Tibial nerve (tissue), 4 donors: ENCODE results near the gene LRRC49. TPM values are rescaled to one million over a fixed set of nuclear protein-coding genes. Genes with fewer than 3 reads are reported as not detected.

ENCODE experiments used
- DNase-seq, 2 donors: peaks; one replicate each; pipeline ENCODE4 v3.0.0-alpha.2; 2019; ENCODE audit warnings: low spot score in 2 of 2
- H3K27ac ChIP-seq, 4 donors: fragments of 200-600 bp; sonication (generic) in 3 of 4; one replicate each; pipeline ENCODE4 v1.5.1; 2017 to 2019; ENCODE audit warnings: mild to moderate bottlenecking in 1 of 4
- H3K27me3 ChIP-seq, 2 donors: fragments of 200-600 bp; sonication (generic) in 1 of 2; one replicate each; pipeline versions ENCODE4 v1.5.1 to v1.6.0; 2017 to 2019
- H3K36me3 ChIP-seq, 3 donors: fragments of 200-600 bp; sonication (generic); one replicate each; pipeline ENCODE4 v1.5.1; 2018 to 2019
- H3K4me1 ChIP-seq, 4 donors: fragments of 200-600 bp; sonication (generic) in 3 of 4; one replicate each; pipeline ENCODE4 v1.5.1; 2017 to 2019
- H3K4me3 ChIP-seq, 4 donors: fragments of 200-600 bp; sonication (generic) in 3 of 4; one replicate each; pipeline ENCODE4 v1.5.1; 2017 to 2019; ENCODE audit warnings: mild to moderate bottlenecking in 1 of 4, moderate library complexity in 1 of 4
- H3K9me3 ChIP-seq, 4 donors: fragments of 200-600 bp; sonication (generic) in 3 of 4; one replicate each; pipeline ENCODE4 v1.5.1; 2017 to 2019
- CTCF ChIP-seq, 5 experiments: fragments of 200-600 bp in 3 of 5; fragments of 450-650 bp in 2 of 5; sonication (generic) in 3 of 5; IDR thresholded peaks; one replicate each; pipeline ENCODE4 v1.5.1; 2016 to 2019; ENCODE audit warnings: antibody characterized with exemption in 5 of 5, mild to moderate bottlenecking in 3 of 5, moderate library complexity in 2 of 5
- EP300 ChIP-seq, 2 donors: sonication (generic); formaldehyde crosslinking; IDR thresholded peaks; one replicate each; pipeline ENCODE4 v1.6.1; 2017; ENCODE audit warnings: antibody characterized with exemption in 2 of 2, mild to moderate bottlenecking in 1 of 2
- POLR2A ChIP-seq, 2 donors: fragments of 450-650 bp; IDR thresholded peaks; one replicate each; pipeline ENCODE4 v1.6.1; 2017; ENCODE audit warnings: antibody characterized with exemption in 2 of 2, mild to moderate bottlenecking in 2 of 2, moderate library complexity in 2 of 2
- WGBS, 2 donors: methylation state at CpG; one replicate each; pipeline ENCODE4 v1.1.5; 2018; 5-methylcytosine and 5-hydroxymethylcytosine counted together
- total RNA-seq, 4 donors: library from RNA; depleted of rRNA; stranded (reverse); fragments of >200 nt; gene quantifications; one replicate each; pipeline ENCODE4 v1.1.0, GENCODE V29; 2016

The LRRC49 gene
- total RNA-seq, 4 donors from 2014 or later, result 8.8 to 11.1 (median 9.5) TPM

GRCh38 chr15:70956201-70956995, 63.8 kb downstream of the LRRC49 start:
- H3K4me1 ChIP-seq, result no peaks in the 10 kb centered on the region
- H3K27me3 ChIP-seq, result no peaks in the 10 kb centered on the region
- H3K9me3 ChIP-seq, result peaks cover 0 to 5% (median 0%) of the 10 kb centered on the region in 4 donors
- H3K36me3 ChIP-seq, result peaks cover 0 to under 1% (median 0%) of the 10 kb centered on the region in 3 donors
- TF ChIP-seq CTCF (IDR thresholded peaks at IDR 0.05), result no peak
- TF ChIP-seq EP300 (IDR thresholded peaks at IDR 0.05), result no peak
- no peak for TF ChIP-seq POLR2A (IDR thresholded peaks at IDR 0.05)
- no peak for DNase-seq
- H3K4me3 ChIP-seq, result no peak overlapping the region
- H3K27ac ChIP-seq, result no peak overlapping the region
- 62 to 63% methylated on average over 3 of the region's 3 CpGs for WGBS, 2 donors

- H3K4me3 ChIP-seq, result no peak overlapping the region
- no peaks in the 10 kb centered on the region for H3K27me3 ChIP-seq
- DNase-seq, result no peak
- no peaks in the 10 kb centered on the region for H3K4me1 ChIP-seq
- H3K36me3 ChIP-seq, result peaks cover 0 to 5% (median 0%) of the 10 kb centered on the region in 3 donors
- H3K9me3 ChIP-seq, result no peaks in the 10 kb centered on the region
- TF ChIP-seq CTCF (IDR thresholded peaks at IDR 0.05), result no peak
- no peak for TF ChIP-seq POLR2A (IDR thresholded peaks at IDR 0.05)
- no peak for TF ChIP-seq EP300 (IDR thresholded peaks at IDR 0.05)
- no peak overlapping the region for H3K27ac ChIP-seq
Measured at GRCh38 chr15:70962084-70962483, 69.5 kb downstream of the LRRC49 start.

GRCh38 chr15:70963199-70963598, 70.6 kb downstream of the LRRC49 start:
- Histone ChIP-seq H3K4me1 (no peaks in the 10 kb centered on the region), H3K9me3 (no peaks in the 10 kb centered on the region), H3K27ac (no peak overlapping the region), H3K36me3 (peaks cover 0 to 5% (median 0%) of the 10 kb centered on the region in 3 donors), H3K4me3 (no peak overlapping the region), H3K27me3 (no peaks in the 10 kb centered on the region)
- 82 to 97% methylated on average over 1 of the region's 1 CpG for WGBS, 2 donors
- no peak for DNase-seq
- TF ChIP-seq CTCF (IDR thresholded peaks at IDR 0.05) (no peak), EP300 (IDR thresholded peaks at IDR 0.05) (no peak), POLR2A (IDR thresholded peaks at IDR 0.05) (no peak)

- 95% methylated on average over 5 of the region's 5 CpGs for WGBS, 2 donors
- DNase-seq, result no peak
- Histone ChIP-seq H3K4me3 (no peak overlapping the region), H3K36me3 (peaks cover 0 to 5% (median 0%) of the 10 kb centered on the region in 3 donors), H3K27ac (no peak overlapping the region), H3K9me3 (peaks cover 0 to 2% (median 0%) of the 10 kb centered on the region in 4 donors), H3K4me1 (no peaks in the 10 kb centered on the region), H3K27me3 (no peaks in the 10 kb centered on the region)
- TF ChIP-seq EP300 (IDR thresholded peaks at IDR 0.05) (no peak), POLR2A (IDR thresholded peaks at IDR 0.05) (no peak), CTCF (IDR thresholded peaks at IDR 0.05) (no peak)
Measured at GRCh38 chr15:70964058-70964457, 71.4 kb downstream of the LRRC49 start.

- Histone ChIP-seq H3K27ac (no peak overlapping the region), H3K4me3 (no peak overlapping the region), H3K9me3 (peaks cover 0 to 2% (median 0%) of the 10 kb centered on the region in 4 donors), H3K4me1 (no peaks in the 10 kb centered on the region), H3K36me3 (peaks cover 0 to 5% (median 0%) of the 10 kb centered on the region in 3 donors), H3K27me3 (no peaks in the 10 kb centered on the region)
- WGBS, 2 donors, result 92 to 96% methylated on average over 1 of the region's 1 CpG
- DNase-seq, result no peak
- TF ChIP-seq EP300 (IDR thresholded peaks at IDR 0.05) (no peak), POLR2A (IDR thresholded peaks at IDR 0.05) (no peak), CTCF (IDR thresholded peaks at IDR 0.05) (no peak)
Measured at GRCh38 chr15:70964686-70965085, 72.1 kb downstream of the LRRC49 start.
